GM18858 (cell line): ENCODE results near the gene SHPK.

Source experiments
- ATAC-seq: cut with Tn5 transposase; IDR thresholded peaks from one replicate; pipeline ENCODE4 v1.9.1; 2021; ENCODE audit not compliant: unreplicated experiment

The SHPK gene

GRCh38 chr17:3635474-3636153 is 436 bp downstream of the SHPK start:
- ATAC-seq = no peak

DNA sequence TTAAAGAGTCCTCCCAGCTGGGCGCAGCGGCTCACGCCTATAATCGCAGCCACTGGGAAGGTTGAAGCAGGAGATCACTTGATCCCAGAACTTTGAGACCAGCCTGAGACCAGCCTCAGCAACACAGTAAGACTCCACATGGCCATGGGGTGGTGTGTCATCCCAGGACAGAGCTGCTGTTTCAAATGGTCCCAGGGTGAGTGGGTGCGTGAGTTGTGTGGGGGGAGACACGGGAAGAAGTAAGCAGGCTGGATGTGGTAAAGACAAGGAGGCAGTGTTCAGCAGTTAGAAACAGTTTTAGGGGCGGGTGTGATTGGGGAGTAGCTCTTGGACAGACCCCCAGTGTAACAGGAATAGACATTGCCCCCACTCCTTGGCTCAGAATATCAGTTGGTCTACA is 3.8 kb downstream of the SHPK start:
- ATAC-seq = no peak

GRCh38 chr17:3630781-3631180 is 5.3 kb downstream of the SHPK start:
- ATAC-seq = no peak

GRCh38 chr17:3627769-3628167 is 8.3 kb downstream of the SHPK start:
- no peak for ATAC-seq

DNA sequence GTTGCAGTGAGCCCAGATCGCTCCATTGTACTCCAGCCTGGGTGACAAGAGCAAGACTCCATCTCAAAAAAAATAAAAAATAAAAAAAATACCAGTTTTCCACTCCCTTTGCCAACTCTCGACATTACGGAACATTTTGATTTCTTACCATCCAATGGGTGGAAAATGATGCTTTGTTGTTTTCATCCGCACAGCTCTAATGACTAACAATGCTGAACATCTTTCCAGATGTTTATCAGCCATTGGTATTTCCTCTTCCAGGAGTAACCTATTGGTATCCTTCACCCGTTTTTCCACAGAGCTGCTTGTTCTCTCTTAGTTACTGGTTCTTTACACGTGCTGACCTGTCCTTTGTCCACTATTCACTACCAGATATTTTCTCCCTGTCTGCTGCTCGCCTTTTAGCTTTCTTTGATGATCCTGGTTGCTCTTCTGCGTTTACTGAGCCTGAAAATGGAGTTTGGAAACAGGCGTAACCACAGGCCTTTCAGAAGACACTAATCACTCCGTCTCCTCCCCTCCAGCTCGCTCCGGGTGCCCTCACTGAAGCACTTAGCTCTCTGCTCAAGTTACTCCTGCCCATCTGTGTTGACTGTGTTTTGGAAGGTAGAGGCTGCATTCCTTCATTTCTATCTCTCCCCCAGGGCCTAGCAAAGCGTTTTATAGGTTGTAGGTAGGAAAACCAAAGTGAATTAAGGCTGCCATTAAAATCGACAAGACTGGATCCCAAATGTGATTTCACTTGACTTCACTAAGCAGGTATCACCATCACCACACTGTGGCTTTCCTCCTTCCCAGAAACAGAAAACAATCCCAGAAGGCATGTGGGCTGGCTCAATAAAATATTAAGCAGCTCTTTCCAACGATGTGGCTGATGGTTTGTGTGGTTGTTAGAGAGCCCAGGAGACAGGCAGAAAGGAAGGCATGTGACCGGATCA is 8.9 kb downstream of the SHPK start:
- ATAC-seq = no peak

- ATAC-seq = no peak
Observed at GRCh38 chr17:3622977-3623594, 13.0 kb downstream of the SHPK start.

DNA sequence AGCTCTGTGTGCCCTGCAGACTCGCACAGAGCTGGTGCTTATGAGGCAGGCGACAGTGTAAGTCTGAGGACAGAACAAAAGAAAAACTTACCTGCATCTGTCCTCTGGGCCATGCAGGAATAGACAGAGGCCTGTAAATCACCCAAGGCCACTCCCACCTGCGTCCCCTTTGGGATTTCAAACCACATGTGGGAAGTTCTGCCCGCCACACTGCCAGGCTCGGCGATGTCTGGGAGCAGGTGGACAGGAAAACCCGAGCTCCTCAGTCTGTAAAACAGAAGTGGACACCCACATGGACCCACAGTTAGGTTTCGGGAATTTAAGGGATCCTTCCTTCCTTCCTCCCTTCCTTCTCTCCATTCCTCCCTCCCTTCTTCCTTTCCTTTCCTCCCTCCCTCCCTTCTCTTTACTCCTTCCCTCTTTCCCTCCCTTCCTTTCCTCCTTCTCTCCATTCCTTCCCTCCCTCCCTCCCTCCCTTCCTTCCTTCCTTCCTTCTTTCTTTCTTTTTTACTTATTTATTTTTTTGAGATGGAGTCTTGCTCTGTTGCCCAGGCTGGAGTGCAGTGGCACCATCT is 14.8 kb downstream of the SHPK start:
- ATAC-seq = no peak

GRCh38 chr17:3615160-3615870 is 20.7 kb downstream of the SHPK start:
- no peak for ATAC-seq

- ATAC-seq = no peak
Observed at GRCh38 chr17:3613124-3613523, 22.9 kb downstream of the SHPK start.

DNA sequence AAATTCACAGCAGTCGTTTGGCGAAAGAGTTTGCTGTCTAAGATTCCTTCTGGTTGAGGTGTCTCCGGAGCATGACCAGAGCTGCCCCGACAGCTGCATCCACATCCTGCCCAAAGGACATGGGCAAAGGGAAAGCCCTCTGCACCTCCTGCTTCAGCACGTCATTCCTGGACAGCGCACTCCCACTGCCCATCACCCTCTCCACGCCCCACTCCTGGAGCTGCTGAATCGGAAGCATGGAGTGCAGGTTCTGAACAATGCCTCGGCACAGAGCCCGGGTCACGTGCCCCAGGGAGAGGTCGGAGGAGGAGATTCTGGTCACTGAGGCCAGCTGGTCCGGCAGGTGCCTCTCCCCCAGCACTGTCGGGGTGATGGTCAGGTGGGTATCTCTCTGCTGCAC is 25.5 kb downstream of the SHPK start:
- no peak for ATAC-seq

GRCh38 chr17:3609689-3610088 is 26.4 kb downstream of the SHPK start:
- no peak for ATAC-seq

- no peak for ATAC-seq
Observed at GRCh38 chr17:3603870-3604259, 32.2 kb downstream of the SHPK start.

GRCh38 chr17:3603119-3603869 is 32.8 kb downstream of the SHPK start:
- ATAC-seq = no peak

- ATAC-seq = no peak
Observed at GRCh38 chr17:3602499-3602898, 33.6 kb downstream of the SHPK start.

DNA sequence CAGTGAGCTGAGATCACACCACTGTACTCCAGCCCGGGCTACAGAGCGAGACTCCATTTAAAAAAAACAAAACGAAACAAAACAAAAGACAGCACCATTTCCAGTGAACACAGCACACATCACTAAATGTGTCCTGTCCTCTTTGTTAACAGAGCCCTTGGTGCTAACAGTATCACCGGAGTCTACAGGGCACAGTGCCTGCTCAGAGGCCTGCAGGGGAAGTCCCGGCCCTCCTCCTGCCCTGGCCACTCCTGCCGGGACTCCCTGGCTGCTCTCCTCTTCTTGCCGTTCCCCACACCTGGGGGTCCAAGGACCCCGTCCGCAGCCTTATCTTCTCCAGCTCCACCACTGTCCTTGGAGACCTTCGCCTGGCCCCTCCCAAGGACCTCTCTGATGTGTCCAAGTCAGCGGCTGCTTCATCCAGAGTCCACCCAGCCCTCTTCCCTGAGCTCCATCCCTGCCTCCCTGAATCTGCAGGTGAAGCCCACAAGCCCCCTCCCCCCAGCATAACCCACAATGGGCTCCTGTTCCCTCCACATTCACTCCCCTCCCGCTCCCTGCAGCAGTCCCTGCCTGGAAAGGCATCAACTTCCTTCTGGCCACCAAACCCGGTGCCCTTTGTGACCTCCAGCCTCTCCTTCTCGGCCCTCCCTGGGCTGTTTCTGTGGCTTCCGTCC is 35.4 kb downstream of the SHPK start:
- ATAC-seq = no peak

DNA sequence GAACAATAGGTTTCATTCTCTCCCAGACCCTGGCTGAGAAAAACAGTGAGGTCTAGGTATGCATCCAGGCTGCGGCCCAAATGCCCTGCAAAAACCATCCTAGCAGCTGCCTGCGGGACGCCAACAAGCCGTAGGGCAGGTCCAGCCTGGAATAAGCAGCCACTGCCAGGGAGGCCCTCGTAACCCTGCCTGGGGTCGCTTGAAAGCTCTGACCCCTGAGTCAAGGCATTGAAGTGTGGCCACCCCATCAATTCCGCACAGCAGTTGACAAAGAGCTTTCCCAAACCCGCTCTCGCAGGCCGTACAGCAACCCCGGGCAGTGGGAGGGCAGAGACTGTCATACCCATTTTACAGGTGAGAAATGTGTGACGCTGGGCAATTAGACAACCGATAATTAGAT is 38.0 kb downstream of the SHPK start:
- no peak for ATAC-seq

- ATAC-seq = no peak
Observed at GRCh38 chr17:3596804-3597464, 39.1 kb downstream of the SHPK start.

DNA sequence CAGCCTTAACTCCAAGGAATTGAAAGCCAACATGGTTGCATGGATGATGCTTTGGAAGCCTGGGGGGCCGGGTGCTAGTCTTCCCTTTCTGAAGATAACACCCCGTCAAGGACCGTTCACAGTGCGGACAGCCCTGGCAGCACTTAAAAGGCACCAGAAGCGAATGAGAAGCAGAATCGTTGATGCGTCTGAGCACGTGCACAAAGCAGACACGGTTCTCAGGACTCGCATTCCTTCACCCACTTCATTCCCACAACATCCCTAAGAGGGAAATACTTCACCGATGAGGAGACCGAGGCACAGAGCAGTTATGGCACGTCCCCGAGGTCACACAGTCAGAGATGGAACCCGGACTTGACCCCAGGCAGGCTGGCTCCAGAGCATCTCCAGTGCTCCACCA is 41.1 kb downstream of the SHPK start:
- no peak for ATAC-seq
